GM19467 (cell line): ENCODE results near the gene PCNA.

Source experiments
- ATAC-seq: cut with Tn5 transposase; IDR thresholded peaks from one replicate; pipeline ENCODE4 v1.9.1; 2021; ENCODE audit warnings: mild to moderate bottlenecking, moderate library complexity; ENCODE audit not compliant: unreplicated experiment

Gene PCNA

DNA sequence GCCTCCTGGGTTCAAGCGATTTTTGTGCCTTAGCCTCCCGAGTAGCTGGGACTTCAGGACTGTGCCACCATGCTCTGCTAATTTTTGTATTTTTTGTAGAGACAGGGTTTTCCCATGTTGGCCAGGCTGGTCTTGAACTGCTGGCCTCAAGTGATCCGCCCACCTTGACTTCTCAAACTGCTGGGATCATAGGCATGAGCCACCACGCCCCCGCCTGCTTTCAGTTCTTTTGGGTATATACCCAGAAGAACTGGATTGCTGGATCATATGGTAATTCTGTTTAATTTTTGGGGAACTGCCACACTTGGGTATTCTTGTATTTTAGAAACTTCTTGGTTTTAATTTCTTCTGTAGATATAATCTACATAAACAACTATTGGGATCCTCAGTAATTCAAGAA lies 24.1 kb upstream of the PCNA start:
- ATAC-seq = no peak

DNA sequence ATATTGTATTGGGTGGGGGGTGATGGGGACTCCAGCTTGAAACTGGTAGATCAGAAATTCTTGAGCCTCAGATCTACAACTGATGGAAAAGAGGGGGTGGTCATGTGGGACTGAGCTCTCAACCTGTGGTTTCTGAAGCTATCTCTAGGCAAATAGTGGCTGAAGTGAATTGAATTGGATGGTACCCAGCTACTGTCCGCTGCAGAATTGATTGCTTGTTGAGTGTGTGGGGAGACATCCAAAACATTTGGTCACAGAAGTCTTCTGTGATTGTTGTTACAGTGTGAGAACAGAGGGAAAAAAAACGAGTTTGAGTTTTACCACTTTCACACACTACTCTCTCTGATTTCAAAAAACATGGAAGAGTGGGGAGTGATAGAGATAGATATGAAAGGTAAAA lies 21.9 kb upstream of the PCNA start:
- ATAC-seq = no peak

DNA sequence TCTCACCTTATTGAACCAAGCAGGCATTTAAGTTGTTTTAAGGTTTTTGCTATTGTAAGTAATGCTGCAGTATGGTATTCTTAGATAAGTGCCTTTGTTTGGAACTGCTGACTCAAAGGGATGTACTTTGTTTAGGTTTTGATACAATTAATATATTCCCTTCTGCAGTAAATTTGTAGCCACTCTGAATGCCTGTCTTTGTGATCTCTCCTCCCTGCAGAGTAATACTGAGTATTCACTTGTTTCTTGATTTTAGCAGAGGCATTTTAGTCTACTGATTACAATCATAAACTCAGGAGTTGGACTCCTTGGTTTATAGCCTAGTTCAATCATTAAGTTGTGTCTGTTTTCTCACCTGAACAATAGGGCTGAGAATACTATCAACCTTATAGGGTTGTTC lies 20.4 kb upstream of the PCNA start:
- no peak for ATAC-seq

DNA sequence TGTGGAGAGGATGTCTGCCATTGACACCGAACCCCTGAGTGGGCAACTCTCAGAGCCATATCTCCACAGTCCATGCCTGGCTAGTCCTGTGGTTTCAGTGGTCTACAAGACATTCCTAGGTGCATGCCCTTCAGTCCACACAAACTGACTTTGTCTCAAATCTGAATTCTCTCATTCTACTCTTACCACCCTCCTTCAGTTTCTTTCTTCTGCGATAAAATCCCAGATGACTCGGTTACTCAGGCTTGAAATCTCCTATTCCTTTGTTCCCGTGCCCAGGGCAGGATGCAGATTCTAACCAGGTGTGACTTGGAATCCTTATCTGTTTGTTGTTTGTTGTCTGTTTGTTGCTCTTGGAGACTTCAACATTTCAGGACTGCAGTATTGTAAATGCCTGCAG lies 16.3 kb upstream of the PCNA start:
- no peak for ATAC-seq

DNA sequence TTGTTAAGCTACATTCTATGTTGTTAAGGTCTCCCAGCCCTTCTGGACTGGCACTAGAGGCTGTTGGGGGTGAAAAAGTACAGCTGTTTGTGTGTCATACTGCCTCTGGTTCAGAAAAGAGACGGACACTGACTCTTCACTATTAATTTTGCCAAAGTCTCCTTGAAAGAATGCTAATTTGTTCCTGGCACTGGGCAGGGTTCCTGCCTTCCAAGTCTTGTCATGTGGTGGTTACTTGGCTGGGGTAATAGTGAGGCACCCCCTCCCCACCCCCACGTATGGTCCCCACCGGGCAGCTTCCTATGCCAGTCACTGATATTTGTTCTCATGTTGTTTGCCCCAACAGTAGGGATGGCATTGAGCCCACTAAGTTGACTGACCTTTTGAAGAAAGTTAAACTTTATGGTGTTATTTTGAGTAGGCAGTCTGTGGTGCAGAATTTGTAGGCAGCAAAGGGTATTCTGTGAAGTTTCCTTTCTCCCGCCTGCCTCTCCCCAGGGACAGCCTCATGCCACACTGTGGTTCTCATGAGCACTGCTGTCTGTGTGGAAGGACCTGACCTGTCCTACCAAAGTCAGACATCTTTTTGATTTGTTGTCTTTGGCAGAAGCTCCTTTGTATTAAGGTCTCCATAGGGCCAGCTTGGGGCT lies 15.7 kb upstream of the PCNA start:
- no peak for ATAC-seq

DNA sequence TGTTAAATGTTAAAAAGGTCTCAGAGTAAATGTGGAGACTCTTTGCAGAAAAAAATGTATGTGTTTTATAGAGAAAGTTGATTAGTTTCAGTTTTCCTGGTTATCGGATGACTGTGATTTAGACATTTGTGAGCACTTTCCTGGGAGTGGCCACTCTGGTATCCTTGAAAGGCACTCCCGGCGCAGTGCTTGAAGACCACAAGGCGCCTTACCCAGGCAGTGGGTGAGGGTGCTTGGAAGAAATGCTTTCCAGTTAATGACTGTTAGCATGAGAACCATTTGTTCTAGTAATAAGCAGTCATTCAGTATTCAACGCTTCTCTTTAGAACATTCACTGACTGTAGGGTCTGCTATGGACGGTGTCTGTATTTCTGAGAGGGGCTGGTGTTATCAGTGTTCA lies 14.2 kb upstream of the PCNA start:
- no peak for ATAC-seq

DNA sequence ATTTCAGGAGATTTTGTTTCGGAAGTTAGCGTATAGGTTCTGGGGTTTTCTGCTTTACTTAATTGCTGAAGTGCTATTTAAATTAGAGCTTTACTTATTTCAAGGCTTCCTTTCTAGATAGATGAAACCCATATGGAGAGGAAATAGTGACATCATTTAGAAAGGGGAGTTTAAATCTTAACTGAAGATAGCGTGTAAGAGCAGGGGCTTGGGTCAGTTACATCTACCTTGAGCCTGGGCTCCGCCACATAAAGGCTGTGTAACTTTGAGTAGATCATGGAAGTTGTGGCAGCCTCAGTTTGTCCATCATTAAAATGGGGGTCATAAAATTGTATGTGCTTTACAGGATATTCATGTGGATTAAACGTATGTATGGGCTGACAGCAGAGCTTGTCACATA lies 11.7 kb upstream of the PCNA start:
- ATAC-seq = no peak

DNA sequence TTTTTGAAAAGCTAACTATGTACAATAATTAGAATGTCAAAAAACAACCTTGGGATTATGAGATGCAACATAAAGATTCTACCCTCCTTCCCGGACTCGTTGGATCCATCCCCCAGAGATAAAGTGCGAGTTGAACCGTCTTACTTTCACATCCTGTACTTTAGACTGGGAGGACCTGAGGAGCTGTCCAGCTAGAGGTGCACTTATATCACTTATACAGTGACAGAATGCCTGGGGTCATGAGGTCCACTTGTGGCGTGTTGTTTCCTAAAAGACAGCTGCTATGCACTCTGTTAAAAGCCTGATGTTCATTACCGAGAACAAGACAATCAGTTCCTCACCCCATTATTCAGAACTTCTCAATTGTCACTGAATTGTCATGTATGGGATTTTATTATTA lies 9.1 kb upstream of the PCNA start:
- ATAC-seq = no peak

DNA sequence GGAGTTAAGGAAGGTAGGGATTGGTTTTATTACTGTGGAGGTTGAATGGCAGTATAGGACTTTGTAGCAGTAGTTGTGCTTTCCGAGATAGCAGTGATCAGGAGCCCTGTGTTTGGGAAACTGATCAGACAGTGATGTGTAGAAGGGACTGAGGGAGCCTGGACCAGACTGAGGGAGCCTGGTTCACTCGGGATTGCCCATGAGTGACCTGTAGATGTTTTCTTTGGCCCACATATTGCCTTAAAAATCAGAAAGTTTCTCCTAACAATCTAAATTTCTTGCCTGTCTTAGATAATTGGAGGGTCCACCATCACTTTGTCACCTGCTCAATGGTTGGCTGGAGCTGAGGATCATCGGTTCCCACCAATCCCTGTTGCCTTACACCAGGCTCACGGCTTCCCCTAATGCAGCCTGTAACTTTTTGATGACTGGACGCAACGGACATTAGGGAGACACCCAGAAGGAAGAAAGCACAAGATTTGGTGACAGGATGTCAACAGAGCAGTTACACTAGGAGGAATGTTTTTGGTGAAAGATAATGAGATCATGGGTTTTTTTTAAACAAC lies 8.2 kb upstream of the PCNA start:
- no peak for ATAC-seq

DNA sequence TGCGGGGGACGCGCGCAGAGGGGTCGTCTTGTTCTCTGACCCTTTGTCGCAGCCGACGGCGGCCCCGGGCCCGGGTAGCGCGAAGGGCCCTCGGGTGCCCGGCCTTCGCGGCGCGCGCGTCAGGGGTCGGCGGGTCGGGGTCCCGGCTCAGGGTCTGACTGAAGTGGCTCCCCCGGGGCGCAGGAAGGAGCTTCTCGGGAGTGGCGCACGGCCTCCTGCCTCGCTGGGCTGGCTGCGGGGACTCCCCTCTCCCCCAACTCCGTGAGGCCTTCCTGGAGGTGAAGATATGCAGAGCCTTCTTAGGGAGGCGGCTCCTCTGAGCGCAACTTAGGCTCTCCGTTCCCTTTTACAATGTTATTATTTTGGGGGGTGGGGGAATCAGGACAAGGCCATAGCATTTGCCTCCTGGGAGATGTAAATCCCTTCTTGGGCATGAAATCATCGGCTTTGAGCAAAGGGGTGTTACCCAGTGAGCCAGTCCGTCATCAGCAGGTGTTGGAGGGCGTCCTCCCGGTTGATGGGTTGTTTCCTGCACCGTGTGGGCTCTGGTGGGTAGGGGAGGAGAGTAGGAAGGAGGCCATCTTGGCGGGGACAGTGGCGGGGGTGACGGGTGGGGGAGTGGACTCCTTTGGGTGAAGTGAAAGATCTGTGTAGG lies 7.6 kb upstream of the PCNA start:
- peak; percentile 29 for ATAC-seq

DNA sequence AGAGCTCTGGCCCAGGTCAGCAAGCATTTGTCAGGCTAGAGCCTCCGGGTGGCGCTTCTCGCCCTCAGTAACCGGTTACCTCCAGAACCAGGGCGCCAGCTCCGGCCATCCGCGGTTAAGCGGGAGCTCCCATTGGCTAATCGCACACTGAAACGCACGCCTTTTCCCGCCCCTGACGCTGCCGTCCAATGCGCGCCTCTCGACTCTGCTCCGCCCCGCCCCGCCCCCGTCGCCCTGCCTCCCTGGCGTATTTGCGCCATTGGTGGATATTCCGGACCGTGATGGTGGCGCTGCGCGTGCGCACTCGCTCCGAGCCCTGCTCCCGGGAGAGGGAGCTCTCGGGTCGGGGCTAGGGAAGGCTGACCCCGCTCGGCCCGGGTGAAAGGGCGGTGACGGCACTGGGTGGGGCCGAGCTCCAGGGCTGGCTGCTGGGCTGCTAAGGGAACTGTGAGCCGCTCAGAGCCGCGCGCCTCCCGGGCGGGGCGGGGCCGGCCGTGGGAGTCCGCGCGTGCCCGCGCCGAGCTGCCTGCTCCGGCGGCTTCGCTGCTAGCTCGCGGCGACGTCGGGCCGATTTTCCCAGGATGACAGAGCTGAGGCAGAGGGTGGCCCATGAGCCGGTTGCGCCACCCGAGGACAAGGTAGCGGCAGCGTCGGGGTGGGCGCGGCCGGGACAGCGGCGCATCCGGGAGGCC lies 6.9 kb upstream of the PCNA start, which contains the start of gene CDS2:
CDS2 (plus strand) TSS at position 497 of the 692 bp plus-strand sequence; CDS start at position 582, 85 bp downstream.
- ATAC-seq = peak; percentile 85

DNA sequence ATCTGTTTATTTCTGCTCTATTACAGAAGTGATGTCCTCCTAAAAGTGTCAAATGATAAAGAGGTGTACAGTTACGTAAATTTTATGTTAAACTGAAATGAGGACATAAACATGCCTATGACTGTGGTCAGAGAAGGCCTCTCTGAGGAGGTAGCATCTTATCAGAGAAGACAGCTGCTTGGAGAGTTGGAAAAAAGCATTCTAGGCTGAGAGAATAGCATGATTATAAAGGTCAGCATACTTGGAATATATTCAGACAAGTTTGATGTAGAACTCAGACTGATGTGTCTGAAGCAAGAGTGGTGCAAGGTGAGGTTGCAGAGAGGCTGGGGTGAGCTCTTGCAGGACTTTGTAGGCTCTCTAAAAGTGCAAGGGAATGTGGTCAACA lies 3.1 kb upstream of the PCNA start:
- no peak for ATAC-seq

DNA sequence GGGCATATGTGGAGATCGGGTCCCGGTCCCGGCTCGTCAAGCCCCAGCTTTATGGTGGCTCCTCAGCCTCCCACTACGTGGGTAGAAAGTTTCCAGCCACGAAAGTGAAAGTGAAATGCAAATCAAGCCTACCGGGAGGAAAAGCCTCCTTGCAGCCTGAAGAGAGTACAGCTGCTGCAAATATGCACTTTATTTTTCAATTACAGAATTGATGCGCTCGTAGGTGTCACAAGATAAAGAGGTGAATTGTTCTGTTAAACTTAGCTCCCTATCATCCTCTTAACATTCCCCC lies 373 bp upstream of the PCNA start:
- no peak for ATAC-seq

DNA sequence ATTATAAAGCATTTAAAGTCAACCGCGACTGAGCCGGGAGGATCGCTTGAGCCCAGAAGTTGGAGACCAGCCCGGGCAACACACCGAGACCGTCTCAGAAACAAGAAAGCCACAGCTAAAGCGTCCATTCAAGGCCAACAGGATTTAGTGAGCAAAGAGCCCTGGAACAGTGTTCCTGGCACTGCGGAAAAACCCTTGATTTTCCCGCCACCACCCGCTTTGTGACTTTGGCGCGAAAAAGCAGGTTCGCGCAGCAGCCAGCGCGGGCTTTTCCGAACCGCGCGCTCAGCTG lies 669 bp downstream of the PCNA start:
- no peak for ATAC-seq

DNA sequence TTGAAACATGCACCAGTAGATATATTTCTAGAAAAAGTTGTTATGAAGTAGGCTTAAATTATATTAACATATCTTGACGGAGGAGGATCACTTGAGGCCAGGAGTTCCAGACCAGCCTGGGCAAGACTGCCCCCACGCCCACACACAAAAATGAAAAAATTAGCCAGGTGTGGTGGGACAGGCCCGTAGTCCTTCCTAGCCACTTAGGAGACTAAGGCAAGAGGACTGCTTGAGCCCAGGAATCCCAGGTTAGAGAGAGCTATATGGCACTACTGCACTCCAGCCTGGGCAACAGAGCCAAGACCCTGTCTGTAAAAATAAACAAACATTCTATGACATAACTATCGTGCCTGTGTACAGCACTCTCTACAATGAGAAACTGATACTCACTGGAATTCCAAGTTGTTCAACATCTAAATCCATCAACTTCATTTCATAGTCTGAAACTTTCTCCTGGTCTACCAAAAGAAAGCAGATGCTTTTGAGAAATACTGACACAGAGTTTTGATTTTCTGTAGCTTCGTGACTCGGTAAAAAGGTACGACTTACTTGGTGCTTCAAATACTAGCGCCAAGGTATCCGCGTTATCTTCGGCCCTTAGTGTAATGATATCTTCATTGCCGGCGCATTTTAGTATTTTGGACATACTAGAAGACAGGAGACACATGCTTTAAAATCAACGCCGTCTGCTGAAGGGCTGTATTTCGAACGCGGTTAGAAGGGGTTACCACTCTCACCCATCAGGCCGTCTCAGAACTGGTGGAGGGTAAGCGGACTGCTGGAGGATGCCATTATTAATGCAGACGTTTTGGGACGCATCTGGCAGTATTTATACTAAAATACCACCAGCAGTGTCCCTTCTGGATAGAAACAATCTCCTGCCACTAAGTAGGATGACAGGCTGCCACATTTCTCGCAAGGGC lies 1.3 kb downstream of the PCNA start:
- ATAC-seq = no peak

DNA sequence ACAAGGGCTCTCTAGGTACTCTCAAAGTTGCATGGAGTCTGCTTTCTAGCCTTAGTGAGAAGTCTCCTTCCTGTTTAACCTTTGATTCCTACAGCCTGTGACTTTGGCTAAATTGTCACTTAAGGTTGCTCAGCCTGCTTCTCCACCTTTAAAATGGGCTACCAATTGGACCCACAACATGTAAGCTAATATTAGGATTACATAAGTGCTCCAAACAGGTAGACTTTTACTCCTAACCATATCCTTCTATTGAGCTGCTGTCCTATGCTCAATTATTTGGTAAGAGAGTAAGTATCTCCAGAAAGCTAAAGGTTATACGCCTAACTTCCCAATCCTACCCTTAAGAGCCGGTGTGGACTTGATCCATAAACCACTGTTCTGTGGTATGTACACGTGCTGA lies 2.9 kb downstream of the PCNA start:
- no peak for ATAC-seq

DNA sequence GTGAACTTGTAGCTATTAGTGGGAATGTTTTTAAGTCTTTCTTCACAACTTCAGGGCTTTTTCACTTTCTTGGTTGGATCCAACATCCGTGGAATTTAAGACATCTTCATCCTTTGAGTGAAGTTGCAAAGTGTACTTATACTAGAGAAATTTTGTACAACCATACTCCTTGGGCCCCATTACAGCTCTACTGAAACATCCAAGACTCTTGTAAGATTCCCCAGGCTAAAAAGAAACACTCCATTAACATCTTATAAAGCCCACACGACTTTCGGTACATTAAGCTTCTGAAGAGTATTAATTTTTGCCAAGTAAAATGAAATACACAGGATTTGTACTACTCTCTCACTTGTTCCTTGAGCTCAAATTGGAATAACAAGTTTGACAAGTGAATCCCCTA lies 5.4 kb downstream of the PCNA start:
- no peak for ATAC-seq

DNA sequence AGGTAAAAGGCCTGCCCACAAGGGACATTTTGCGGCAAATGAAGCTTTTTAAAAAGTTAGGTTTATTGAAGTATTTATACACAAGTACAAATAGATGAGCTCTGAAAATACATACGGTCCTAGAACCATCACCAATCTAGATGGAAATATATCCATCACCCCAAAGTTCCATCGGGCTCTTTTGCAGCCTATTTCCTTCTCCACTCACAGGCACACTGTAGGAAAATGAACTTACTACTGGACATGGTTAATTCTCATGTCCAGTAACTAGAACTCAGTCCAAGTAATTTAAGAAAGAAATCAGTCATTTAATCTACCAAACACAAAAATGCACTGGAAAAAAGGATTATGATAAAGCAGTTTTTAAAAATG lies 6.2 kb downstream of the PCNA start:
- no peak for ATAC-seq

DNA sequence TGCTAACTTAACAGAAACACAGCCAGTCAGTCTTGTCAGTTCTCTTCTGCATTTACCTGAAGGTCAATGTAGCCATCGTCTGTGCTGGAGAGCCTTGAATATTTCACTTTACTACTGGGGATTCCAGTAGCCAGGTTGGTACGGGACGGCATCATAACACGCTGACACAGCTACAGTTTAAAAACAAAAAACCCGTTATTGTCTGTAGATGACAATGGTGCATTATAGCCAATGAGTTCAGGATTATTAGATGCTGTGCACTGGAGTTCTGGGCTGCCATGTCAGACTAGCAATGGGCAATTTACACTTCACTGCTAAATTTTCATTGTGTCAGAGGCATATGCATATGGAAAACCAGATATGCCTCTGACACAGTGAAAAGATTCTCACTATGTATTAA lies 10.5 kb downstream of the PCNA start:
- no peak for ATAC-seq

DNA sequence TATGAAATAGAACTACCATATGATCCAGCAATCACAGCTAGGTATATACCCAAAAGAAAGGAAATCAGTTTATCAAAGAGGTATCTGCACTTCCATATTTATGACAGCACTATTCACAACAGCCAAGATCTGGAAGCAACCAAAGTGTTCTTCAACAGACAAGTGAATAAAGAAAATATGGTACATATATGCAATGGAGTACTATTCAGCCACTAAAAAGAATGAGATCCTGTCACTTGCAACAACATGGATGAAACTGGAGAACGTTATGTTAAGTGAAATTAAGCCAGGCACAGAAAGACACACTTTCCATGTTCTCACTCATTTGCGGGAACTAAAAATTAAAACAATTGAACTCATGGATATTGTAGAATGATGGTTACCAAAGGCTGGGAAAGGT lies 15.3 kb downstream of the PCNA start:
- ATAC-seq = no peak

DNA sequence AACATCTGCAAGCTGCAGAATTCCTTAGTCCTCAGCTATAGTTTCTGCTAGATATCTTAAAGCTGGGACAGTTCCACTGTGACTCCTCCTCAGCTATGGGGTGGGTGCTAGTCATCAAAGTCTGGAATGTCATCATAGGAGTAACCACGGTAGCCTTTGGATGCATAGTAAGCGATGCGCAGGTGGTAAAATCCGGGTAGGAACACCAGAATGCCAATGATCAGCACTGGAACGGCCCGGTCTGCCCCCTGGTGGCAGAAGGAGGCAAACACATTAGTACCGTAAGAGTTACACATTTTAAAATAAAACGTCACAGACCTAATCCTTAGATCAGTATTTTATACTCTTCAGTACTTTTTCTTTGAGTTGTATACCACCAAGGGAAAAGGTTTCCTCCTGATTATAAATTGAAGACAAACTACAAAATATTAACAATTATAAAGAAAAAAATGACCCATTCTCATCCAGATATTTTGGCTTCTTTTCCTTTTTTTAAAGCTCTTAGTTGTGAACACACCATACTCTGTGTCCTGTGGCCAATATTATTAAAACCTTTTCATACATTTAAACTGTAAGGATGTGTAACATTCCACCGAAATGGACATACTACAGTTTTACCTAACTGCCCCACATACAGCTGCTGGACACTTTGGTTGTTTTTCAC lies 18.9 kb downstream of the PCNA start:
- ATAC-seq = peak; percentile 70
